Measurements from ENCODE around the gene GBGT1.

Gene GBGT1

DNA sequence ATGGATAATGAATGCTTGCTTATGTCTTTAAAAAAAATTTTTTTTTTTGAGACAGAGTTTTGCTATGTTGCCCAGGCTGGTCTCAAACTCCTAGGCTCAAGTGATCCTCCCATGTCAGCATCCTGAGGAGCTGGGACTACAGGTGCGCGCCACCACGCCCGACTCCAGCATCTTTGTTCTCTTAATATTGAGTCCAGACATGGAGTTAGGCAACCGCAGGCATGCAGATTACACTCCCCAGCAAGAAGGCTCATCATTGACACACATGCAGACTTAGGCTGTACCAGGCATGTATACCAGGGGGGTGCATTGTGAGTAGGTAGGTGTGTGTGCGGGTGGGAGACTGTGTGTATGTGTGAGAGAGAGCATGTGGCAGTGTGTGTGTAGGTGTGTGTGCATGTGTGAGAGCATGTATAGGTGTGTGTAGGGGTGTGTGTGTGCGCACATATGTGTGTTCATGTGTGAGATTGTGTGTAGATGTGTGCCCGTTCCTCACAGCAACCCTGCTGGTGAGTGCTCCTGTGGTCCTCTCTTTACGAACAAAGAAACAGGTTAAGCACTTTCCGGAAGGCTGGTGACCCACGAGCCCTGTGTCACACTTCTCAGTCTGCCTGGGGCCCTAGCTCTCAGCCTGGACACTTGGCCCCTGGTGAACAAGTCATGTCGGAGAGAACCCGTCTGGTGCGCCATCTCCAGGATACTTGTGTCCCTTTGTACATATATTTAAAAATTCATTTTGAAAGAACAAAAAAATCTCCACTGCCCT lies 39.2 kb upstream of the GBGT1 start:
- no peak for DNase-seq (ENCODE audit: low spot score)
- TF ChIP-seq, protein P1, sequence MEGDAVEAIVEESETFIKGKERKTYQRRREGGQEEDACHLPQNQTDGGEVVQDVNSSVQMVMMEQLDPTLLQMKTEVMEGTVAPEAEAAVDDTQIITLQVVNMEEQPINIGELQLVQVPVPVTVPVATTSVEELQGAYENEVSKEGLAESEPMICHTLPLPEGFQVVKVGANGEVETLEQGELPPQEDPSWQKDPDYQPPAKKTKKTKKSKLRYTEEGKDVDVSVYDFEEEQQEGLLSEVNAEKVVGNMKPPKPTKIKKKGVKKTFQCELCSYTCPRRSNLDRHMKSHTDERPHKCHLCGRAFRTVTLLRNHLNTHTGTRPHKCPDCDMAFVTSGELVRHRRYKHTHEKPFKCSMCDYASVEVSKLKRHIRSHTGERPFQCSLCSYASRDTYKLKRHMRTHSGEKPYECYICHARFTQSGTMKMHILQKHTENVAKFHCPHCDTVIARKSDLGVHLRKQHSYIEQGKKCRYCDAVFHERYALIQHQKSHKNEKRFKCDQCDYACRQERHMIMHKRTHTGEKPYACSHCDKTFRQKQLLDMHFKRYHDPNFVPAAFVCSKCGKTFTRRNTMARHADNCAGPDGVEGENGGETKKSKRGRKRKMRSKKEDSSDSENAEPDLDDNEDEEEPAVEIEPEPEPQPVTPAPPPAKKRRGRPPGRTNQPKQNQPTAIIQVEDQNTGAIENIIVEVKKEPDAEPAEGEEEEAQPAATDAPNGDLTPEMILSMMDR (IDR thresholded peaks at IDR 0.05; ENCODE audit: extremely low read depth, insufficient read depth, missing control alignments), result no peak
- in situ Hi-C loops (cut with MboI; ENCODE audit: low pct_unique_long_range_greater_than_20kb, low sequenced_read_pairs, unreplicated experiment), result no loop called here

DNA sequence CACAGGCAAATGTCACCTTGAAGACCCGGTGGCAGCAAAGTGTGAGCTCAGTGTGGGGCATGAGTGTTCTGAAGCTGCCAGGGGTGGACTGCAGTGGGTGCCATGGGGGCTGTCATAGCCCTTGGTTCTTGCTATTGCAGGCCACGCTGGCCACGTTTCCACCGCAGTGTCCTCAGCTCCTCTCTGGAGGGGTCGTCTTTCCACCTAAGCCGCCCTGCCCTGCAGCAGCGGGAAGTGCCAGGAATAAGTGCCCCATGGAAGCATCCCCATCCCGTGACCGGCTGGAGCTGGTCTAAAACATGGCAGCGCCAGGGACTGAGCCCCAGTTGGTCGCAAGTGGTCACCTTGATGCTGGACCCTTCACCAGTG lies 38.4 kb upstream of the GBGT1 start:
- DNase-seq (ENCODE audit: low spot score), result no peak
- in situ Hi-C loops (cut with MboI; ENCODE audit: low pct_unique_long_range_greater_than_20kb, low sequenced_read_pairs, unreplicated experiment), result no loop called here
- TF ChIP-seq, protein P1 (IDR thresholded peaks at IDR 0.05; ENCODE audit: extremely low read depth, insufficient read depth, missing control alignments), result no peak

GRCh38 chr9:133201424-133202144 lies 37.9 kb upstream of the GBGT1 start:
- in situ Hi-C loops (cut with MboI; ENCODE audit: low pct_unique_long_range_greater_than_20kb, low sequenced_read_pairs, unreplicated experiment), result no loop called here
- TF ChIP-seq, protein P1 (IDR thresholded peaks at IDR 0.05; ENCODE audit: extremely low read depth, insufficient read depth, missing control alignments), result no peak
- DNase-seq (ENCODE audit: low spot score), result no peak

DNA sequence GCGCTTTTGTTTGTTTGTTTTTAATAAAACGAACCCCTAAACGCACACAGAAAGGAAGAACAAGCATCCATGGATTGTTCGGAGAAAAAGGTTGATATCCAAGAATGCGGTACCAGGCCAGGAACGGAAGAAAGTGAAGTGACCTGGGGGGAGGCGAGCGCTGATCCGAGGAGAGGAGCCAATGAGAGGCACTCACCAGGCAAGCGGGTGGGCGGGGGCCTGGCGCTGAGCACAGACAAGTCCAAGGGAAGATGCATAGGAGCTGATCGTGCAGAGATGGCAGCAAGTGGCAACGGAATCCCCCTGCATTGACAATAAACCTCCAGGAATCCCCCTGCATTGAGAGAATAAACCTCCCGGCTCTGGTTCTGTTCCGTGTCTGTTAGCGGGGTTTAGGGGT lies 36.9 kb upstream of the GBGT1 start:
- DNase-seq (ENCODE audit: low spot score), result no peak
- in situ Hi-C loops (cut with MboI; ENCODE audit: low pct_unique_long_range_greater_than_20kb, low sequenced_read_pairs, unreplicated experiment), result no loop called here
- TF ChIP-seq, protein P1 (IDR thresholded peaks at IDR 0.05; ENCODE audit: extremely low read depth, insufficient read depth, missing control alignments), result no peak

DNA sequence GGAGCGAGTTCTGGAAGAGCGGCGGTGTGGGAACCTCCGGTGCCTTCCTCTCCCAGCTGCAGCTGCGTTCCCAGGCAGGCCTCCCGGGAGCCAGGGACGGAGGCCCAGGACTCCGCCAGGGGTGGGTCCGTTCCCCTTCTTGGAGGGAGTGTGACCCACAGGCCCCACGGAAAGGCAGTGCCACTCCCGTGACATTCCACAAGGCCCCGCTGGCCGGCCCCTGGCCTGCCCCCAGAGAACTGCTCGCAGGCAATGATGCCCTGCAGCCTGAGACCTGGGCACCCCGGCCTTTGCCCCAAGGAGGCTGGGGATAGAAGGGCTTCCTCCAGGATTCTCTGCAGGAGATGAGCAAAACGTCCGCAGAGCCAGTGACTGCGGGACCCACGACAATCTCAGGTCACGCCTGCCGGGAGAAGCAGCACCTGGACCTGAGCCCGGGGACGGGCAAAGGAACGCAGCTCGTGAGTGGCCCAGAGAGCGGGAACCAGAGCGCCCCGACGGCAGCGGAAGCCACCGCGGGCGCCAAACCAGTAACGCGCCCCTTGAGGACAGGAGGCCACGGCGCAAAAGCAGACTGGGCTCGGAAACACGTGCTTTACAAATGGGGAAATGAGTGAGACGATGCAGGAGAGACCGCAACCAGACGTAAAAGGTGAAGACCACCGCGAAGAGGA lies 36.1 kb upstream of the GBGT1 start:
- in situ Hi-C loops (cut with MboI; ENCODE audit: low pct_unique_long_range_greater_than_20kb, low sequenced_read_pairs, unreplicated experiment), result no loop called here
- TF ChIP-seq, protein P1 (IDR thresholded peaks at IDR 0.05; ENCODE audit: extremely low read depth, insufficient read depth, missing control alignments), result no peak
- DNase-seq (ENCODE audit: low spot score), result no peak

DNA sequence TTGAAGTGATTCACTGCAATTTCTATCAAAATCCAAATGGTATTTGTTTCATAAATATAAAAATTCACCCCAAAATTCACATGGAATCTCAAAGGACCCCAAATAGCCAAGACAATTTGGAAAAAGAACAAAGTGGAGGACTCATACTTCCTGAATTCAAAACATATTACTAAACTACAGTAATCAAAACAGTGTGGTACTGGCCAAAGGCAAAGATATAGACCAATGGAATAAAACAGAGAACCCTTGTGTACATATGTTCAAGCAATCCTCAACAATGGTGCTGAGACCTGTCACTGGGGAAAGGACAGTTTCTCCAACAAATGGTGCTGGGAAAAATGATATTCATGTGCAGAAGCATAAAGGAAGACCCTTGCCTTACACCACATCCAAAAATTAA lies 31.3 kb upstream of the GBGT1 start:
- in situ Hi-C loops (cut with MboI; ENCODE audit: low pct_unique_long_range_greater_than_20kb, low sequenced_read_pairs, unreplicated experiment), result no loop called here
- no peak for DNase-seq (ENCODE audit: low spot score)
- TF ChIP-seq, protein P1 (IDR thresholded peaks at IDR 0.05; ENCODE audit: extremely low read depth, insufficient read depth, missing control alignments), result no peak

Data from GM13977 (cell line).